Measurements from ENCODE around the gene HADHA. TPM values are rescaled to one million over a fixed set of nuclear protein-coding genes. Genes with fewer than 3 reads are reported as not detected.

HADHA gene
- total RNA-seq, 1 donor from 2014 or later = 124 TPM

DNA sequence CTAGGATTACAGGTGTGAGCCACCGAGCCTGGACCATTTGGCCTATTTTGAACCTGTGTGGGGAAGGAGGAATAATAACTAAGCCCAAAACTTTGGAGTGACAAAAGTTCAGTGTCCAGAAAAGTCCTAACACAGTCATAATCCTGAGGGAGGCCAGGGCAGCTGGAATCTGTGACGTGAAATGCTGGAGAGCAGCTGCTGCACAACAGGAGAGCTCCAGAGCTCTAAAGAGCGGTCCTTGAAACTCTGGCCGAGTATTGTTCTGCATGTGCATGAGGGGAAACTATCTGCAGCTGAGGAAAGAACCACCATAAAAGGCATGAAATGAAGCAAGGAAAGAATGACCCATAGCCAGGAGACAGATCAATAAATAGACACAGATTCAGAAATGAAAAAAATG lies 27.8 kb downstream of the HADHA start:
- no peak overlapping the region for H3K4me3 Mint-ChIP-seq
- TF ChIP-seq, protein P1, sequence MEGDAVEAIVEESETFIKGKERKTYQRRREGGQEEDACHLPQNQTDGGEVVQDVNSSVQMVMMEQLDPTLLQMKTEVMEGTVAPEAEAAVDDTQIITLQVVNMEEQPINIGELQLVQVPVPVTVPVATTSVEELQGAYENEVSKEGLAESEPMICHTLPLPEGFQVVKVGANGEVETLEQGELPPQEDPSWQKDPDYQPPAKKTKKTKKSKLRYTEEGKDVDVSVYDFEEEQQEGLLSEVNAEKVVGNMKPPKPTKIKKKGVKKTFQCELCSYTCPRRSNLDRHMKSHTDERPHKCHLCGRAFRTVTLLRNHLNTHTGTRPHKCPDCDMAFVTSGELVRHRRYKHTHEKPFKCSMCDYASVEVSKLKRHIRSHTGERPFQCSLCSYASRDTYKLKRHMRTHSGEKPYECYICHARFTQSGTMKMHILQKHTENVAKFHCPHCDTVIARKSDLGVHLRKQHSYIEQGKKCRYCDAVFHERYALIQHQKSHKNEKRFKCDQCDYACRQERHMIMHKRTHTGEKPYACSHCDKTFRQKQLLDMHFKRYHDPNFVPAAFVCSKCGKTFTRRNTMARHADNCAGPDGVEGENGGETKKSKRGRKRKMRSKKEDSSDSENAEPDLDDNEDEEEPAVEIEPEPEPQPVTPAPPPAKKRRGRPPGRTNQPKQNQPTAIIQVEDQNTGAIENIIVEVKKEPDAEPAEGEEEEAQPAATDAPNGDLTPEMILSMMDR (conservative IDR thresholded peaks at IDR 0.05) = no peak
- no peak overlapping the region for H3K27ac Mint-ChIP-seq (ENCODE audit: unreplicated experiment)
- no peaks in the 10 kb centered on the region for H3K4me1 Mint-ChIP-seq
- peaks cover 30% of the 10 kb centered on the region for H3K36me3 Mint-ChIP-seq (ENCODE audit: low read depth)
- no peak for DNase-seq (ENCODE audit: low read depth, low spot score)
- no peaks in the 10 kb centered on the region for H3K27me3 Mint-ChIP-seq (ENCODE audit: low read depth)
- H3K9me3 Mint-ChIP-seq = peaks cover 4% of the 10 kb centered on the region

DNA sequence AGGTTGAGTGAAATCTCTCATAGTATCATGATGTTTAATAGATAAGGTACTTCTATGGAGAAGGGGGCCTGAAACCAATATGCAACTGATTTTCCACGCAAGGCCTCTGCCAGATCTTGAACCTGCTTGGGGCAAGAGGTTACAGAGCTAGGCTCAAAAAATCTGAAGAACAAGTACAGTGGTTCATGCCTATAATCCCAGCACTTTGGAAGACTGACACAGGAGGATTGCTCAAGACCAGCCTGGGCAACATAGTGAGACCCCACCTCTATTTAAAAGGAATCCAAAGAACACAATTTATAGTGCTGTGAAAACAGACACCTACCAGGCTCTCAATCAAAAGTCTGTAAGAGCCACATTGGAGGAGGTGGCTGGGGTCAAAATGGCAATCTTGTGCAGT lies 28.6 kb downstream of the HADHA start:
- TF ChIP-seq, protein P1 (conservative IDR thresholded peaks at IDR 0.05) = no peak
- H3K27ac Mint-ChIP-seq (ENCODE audit: unreplicated experiment) = no peak overlapping the region
- H3K4me1 Mint-ChIP-seq = no peaks in the 10 kb centered on the region
- peaks cover 4% of the 10 kb centered on the region for H3K9me3 Mint-ChIP-seq
- DNase-seq (ENCODE audit: low read depth, low spot score) = no peak
- H3K4me3 Mint-ChIP-seq = no peak overlapping the region
- peaks cover 30% of the 10 kb centered on the region for H3K36me3 Mint-ChIP-seq (ENCODE audit: low read depth)
- no peaks in the 10 kb centered on the region for H3K27me3 Mint-ChIP-seq (ENCODE audit: low read depth)

DNA sequence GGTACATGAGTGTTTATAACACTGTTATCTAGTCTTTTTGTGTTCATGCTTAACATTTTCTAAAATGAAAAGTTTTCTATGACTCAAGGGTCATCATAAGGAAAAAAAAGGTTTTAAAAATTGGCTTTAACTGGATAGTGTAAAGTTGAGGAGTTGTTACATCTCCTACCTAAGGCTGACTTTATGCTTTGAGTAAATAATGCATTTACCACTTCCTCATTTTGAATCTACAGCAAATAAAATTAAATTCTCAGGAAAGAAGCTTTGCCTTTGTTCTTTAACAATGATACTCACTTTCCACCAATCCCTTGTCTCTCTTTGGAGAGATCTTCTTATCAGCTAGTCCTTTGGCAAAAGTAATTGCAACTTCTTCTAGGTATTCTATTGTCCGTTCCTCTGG lies 29.7 kb downstream of the HADHA start:
- H3K27me3 Mint-ChIP-seq (ENCODE audit: low read depth) = no peaks in the 10 kb centered on the region
- no peaks in the 10 kb centered on the region for H3K4me1 Mint-ChIP-seq
- H3K4me3 Mint-ChIP-seq = no peak overlapping the region
- TF ChIP-seq, protein P1 (conservative IDR thresholded peaks at IDR 0.05) = no peak
- H3K36me3 Mint-ChIP-seq (ENCODE audit: low read depth) = peaks cover 30% of the 10 kb centered on the region
- DNase-seq (ENCODE audit: low read depth, low spot score) = no peak
- no peak overlapping the region for H3K27ac Mint-ChIP-seq (ENCODE audit: unreplicated experiment)
- H3K9me3 Mint-ChIP-seq = peaks cover 4% of the 10 kb centered on the region

DNA sequence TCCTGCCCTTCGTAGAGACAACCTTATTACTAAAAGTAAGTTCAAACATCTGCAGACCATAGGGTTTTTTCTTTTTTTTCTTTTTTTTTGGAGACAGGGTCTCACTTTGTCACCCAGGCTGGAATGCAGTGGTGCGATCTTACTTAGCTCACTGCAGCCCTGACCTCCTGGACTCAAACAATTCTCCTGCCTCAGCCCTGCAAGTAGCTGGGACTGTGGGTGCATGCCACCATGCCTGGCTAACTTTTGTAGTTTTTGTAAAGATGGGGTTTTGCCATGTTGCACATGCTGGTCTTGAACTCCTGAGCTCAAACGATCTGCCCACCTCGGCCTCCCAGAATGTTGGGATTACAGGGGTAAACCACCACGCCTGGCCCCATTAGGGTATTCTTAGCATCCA lies 32.4 kb downstream of the HADHA start:
- Mint-ChIP-seq H3K4me3 (no peak overlapping the region), H3K9me3 (peaks cover 4% of the 10 kb centered on the region), H3K36me3 (ENCODE audit: low read depth) (peaks cover 20% of the 10 kb centered on the region), H3K4me1 (no peaks in the 10 kb centered on the region), H3K27me3 (ENCODE audit: low read depth) (no peaks in the 10 kb centered on the region), H3K27ac (ENCODE audit: unreplicated experiment) (no peak overlapping the region)
- TF ChIP-seq, protein P1 (conservative IDR thresholded peaks at IDR 0.05) = no peak
- no peak for DNase-seq (ENCODE audit: low read depth, low spot score)

DNA sequence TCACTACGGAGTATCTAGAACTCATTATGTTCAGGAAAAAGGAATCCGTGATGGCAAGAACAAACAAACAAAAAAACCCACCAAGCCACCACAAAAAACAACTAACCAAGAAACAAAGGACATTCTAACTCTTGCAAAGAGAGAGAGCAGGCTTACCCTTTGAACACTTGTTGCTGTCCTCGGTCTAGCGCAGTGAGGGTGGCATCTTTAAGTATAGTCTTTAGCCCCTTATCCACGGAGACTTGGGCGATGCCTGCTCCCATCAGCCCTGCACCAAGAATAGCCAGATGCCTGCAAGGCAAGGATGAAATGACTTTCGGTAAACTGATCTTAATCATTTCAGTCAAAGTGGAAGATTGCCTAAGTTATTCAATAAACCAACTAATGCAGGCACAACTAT lies 40.5 kb downstream of the HADHA start:
- H3K27me3 Mint-ChIP-seq (ENCODE audit: low read depth) = no peaks in the 10 kb centered on the region
- no peak overlapping the region for H3K4me3 Mint-ChIP-seq
- peaks cover 12% of the 10 kb centered on the region for H3K4me1 Mint-ChIP-seq
- no peaks in the 10 kb centered on the region for H3K9me3 Mint-ChIP-seq
- no peak for DNase-seq (ENCODE audit: low read depth, low spot score)
- TF ChIP-seq, protein P1 (conservative IDR thresholded peaks at IDR 0.05) = no peak
- H3K27ac Mint-ChIP-seq (ENCODE audit: unreplicated experiment) = no peak overlapping the region
- peaks cover 4% of the 10 kb centered on the region for H3K36me3 Mint-ChIP-seq (ENCODE audit: low read depth)

Measured in neural crest cell (in vitro differentiated cells).